Duodenal mucosa (tissue), 2 donors: ENCODE results near the gene NEK1.
"Not testable (repeated sequence)": the region's sequence is repeated elsewhere in the genome, so short reads cannot be mapped to it uniquely, and the experiment has no call there.

Source experiments
- H3K27ac ChIP-seq: one replicate; pipeline ENCODE4 v1.7.0; 2013; ENCODE audit warnings: low read depth, low read length
- H3K27me3 ChIP-seq, 2 donors: one replicate each; pipeline ENCODE4 v1.7.0; 2013; ENCODE audit warnings: low read length in 2 of 2, control low read depth in 1 of 2; ENCODE audit not compliant: insufficient read depth in 2 of 2, control insufficient read depth in 1 of 2
- H3K36me3 ChIP-seq, 2 donors: one replicate each; pipeline ENCODE4 v1.7.0; 2013; ENCODE audit warnings: low read length in 2 of 2, control low read depth in 1 of 2; ENCODE audit not compliant: insufficient read depth in 2 of 2, control insufficient read depth in 1 of 2
- H3K4me1 ChIP-seq, 2 donors: one replicate each; pipeline ENCODE4 v1.7.0; 2013; ENCODE audit warnings: low read length in 2 of 2, control low read depth in 1 of 2; ENCODE audit not compliant: insufficient read depth in 2 of 2, control insufficient read depth in 1 of 2
- H3K4me3 ChIP-seq, 2 donors: one replicate each; pipeline ENCODE4 v1.7.0; 2013; ENCODE audit warnings: low read length in 2 of 2, low read depth in 1 of 2
- H3K9ac ChIP-seq, 2 donors: one replicate each; pipeline ENCODE4 v1.7.0; 2013; ENCODE audit warnings: low read length in 2 of 2, low read depth in 1 of 2
- H3K9me3 ChIP-seq, 2 donors: one replicate each; pipeline ENCODE4 v1.7.0; 2013; ENCODE audit warnings: low read length in 2 of 2, control low read depth in 1 of 2; ENCODE audit not compliant: control insufficient read depth in 1 of 2

NEK1 gene

DNA sequence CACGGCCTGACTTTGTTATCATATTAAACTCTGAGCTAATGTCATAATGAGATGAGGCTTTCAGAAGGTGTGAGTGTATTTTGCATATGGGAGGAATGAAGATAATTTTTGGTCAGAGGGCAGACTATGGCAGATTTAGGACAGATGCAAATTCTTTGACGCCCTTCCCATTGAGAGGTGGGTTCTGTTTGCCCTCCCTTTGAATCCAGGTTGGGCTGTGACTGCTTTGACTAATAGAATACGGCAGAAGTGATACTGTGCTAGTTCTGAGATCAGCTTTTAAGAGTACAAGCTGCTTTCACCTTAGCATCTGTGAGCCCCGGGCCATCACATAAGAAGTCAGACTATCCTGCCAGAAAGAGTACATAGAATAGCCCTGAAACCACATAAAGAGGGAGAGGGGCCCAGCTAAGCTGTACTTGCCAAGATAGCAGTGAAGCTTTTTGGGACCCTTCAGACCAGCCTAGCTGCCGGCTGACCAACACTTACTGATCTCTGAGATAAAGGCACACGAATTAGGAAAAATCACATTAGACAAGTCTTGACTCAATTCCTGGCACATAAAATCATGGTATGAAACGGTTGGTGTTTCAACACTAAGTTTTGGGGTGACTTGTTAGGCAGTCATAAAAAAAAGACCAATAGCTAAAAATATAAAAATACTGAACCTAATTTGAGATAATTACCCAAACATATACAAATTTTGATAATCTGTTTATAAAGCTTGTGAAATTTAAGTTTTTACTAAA is 174.9 kb downstream of the NEK1 start:
- H3K27ac ChIP-seq = no peak overlapping the region
- peaks cover 10 to 24% of the 10 kb centered on the region in 2 donors for H3K4me1 ChIP-seq
- no peak overlapping the region for H3K4me3 ChIP-seq
- no peaks in the 10 kb centered on the region for H3K9me3 ChIP-seq
- no peaks in the 10 kb centered on the region for H3K36me3 ChIP-seq
- H3K9ac ChIP-seq = no peak overlapping the region
- no peaks in the 10 kb centered on the region for H3K27me3 ChIP-seq

DNA sequence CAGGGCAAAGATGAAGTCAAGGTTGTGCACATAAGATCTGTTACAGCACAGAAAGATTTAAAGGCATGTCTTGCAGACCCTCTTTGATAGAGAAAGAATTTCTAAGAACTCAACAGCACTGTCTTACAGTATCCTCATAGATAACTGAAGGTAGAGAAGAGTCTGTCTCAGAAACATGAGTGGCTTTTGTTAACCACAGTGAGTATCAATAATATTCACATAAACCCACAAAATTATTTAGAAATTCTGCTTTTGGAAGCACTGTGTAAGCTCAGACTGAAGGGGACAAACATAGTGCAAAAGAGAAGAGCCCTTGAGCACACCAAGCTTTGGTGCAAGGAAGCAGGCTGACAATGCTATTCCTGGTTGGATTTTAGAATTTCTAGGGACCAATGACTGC is 175.6 kb downstream of the NEK1 start:
- H3K36me3 ChIP-seq = no peaks in the 10 kb centered on the region

DNA sequence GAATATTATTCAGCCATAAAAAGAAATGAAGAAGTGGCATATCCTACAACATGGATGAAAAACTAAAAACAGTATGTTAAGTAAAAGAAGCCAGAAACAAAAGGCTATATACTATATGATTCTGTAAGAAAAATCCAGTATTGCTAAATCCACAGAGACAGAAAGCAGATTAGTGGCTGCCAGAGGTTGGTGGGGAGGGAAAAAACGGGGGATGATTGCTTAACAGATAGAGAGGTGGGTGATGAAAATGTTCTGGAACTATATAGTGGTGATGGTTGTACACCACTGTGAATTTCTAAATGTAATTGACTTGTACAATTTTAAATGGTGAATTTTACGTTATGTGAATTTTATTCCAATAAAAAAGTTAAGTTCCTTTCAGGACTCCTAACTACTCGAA is 184.0 kb downstream of the NEK1 start:
- Histone ChIP-seq H3K9ac (no peak overlapping the region), H3K27ac (no peak overlapping the region), H3K9me3 (no peaks in the 10 kb centered on the region), H3K27me3 (no peaks in the 10 kb centered on the region), H3K4me3 (no peak overlapping the region), H3K4me1 (no peaks in the 10 kb centered on the region), H3K36me3 (no peaks in the 10 kb centered on the region)

More for the DNA sequence above, 175.6 kb downstream of the NEK1 start:
- Histone ChIP-seq H3K9ac (no peak overlapping the region), H3K27ac (no peak overlapping the region), H3K4me1 (peaks cover 10 to 24% of the 10 kb centered on the region in 2 donors), H3K9me3 (no peaks in the 10 kb centered on the region), H3K27me3 (no peaks in the 10 kb centered on the region), H3K4me3 (no peak overlapping the region)

DNA sequence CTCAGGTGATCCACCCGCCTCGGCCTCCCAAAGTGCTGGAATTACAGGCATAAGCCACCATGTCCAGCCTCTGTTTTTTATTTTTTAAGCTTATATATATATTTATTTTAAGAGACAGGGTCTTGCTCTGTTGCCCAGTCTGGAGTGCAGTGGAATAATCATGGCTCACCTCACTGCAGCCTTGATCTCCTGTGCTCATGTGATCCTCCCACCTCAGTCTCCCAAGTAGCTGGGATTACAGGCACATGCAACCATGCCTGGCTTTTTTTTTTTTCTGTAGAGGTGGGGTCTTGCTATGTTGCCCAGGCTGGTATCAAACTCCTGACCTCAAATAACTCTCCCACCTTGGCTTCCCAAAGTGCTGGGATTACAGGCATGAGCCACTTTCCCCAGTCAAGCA is 184.7 kb downstream of the NEK1 start:
- H3K9ac ChIP-seq, H3K27me3 ChIP-seq: not testable (repeated sequence)

DNA sequence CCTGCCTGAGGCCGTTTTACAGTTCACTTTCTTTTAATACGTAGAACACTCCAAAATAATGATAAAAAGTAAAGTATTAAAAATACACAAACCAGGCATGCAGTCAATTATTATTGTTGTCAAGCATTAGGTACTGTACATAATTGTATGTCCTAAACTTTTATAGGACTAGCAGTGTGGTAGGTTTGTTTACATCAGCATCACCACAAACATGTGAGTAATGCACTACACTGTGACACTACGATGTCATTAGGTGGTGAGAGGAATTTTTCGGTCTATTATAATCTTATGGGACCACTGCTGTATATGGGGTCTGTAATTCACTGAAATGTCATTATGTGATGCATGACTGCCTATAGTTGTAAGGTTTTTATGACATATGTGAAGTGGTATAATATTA is 192.1 kb downstream of the NEK1 start:
- no peaks in the 10 kb centered on the region for H3K9me3 ChIP-seq
- H3K27ac ChIP-seq = no peak overlapping the region
- H3K36me3 ChIP-seq = no peaks in the 10 kb centered on the region
- H3K27me3 ChIP-seq = no peaks in the 10 kb centered on the region
- no peak overlapping the region for H3K4me3 ChIP-seq
- no peak overlapping the region for H3K9ac ChIP-seq
- H3K4me1 ChIP-seq = peaks cover 0 to 4% of the 10 kb centered on the region in 2 donors

More for the DNA sequence above, 184.7 kb downstream of the NEK1 start:
- not testable (repeated sequence) for H3K4me1 ChIP-seq, H3K36me3 ChIP-seq, H3K4me3 ChIP-seq, H3K9me3 ChIP-seq, H3K27ac ChIP-seq

DNA sequence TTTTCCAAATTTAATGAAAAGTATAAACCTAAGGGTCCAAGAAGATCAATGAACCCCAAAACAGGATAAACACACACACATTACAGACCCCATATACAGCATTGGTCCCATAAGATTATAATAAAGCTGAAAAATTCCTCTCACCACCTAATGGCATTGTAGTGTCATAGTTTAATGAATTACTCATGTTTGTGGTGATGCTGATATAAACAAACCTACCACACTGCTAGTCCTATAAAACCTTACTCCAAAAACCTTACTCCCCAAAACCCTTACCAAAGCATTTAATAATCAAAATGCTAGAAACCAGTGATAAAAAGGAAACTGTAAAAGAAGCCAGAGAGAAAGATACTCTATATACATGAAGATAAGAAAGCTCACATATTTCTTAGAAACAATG is 193.5 kb downstream of the NEK1 start:
- no peak overlapping the region for H3K27ac ChIP-seq
- no peaks in the 10 kb centered on the region for H3K36me3 ChIP-seq
- H3K9me3 ChIP-seq = no peaks in the 10 kb centered on the region
- H3K4me1 ChIP-seq = peaks cover 0 to 4% of the 10 kb centered on the region in 2 donors
- H3K9ac ChIP-seq = no peak overlapping the region
- no peaks in the 10 kb centered on the region for H3K27me3 ChIP-seq
- no peak overlapping the region for H3K4me3 ChIP-seq

DNA sequence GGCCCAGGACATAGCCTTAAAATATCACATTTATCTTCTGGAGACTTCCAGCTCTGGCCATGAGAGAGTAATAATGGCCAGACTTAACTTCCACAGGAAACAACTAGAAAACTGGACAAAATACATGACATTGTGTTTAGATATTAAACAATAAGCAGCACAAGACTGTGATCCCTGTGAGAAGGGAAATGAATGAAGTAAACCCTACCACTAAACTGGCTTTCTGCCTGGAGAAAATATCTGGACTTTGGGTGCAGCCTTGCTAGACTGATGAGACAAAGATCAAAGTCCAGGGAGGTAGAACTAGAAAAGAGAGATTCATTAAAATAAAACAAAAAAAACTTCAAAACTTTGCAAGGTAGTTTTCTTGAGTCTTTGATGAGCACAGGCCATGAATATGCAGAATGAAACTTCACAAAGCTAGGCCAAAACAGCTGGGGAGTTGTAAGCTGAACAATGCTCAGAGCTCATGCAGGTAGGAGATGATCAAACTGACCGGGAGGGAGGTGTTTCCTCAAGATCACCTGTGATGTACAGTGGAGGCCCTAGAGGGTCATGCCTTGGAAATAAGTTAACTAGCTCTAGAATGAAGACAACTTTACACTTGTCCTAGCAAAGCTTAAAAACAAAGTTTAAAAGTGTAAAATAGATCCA is 194.6 kb downstream of the NEK1 start:
- H3K36me3 ChIP-seq = no peaks in the 10 kb centered on the region
- H3K4me1 ChIP-seq = peaks cover 0 to 4% of the 10 kb centered on the region in 2 donors
- no peaks in the 10 kb centered on the region for H3K27me3 ChIP-seq
- no peak overlapping the region for H3K27ac ChIP-seq
- no peak overlapping the region for H3K9ac ChIP-seq
- H3K9me3 ChIP-seq = no peaks in the 10 kb centered on the region
- H3K4me3 ChIP-seq = no peak overlapping the region

DNA sequence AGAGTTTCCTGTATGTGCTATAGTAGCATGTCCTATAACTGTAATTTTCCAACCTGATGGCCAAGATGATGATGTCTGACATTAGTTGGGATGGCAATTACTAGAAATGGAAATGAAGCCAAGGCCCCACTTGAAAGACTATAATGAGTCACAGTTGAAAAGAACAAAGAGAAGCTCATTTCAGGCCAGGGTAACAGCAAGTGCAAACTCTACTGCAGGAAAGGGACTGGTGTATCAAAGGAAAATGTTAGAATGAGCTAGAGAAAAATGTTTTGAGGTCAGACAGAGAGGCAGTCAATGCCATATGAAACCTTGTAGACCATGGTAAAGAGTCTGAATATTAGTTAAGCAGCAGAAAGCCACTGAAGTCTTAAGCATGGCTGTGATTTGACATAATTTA is 195.4 kb downstream of the NEK1 start:
- H3K9me3 ChIP-seq = no peaks in the 10 kb centered on the region
- no peaks in the 10 kb centered on the region for H3K27me3 ChIP-seq
- no peaks in the 10 kb centered on the region for H3K36me3 ChIP-seq
- H3K4me3 ChIP-seq = no peak overlapping the region
- peaks cover 0 to 10% of the 10 kb centered on the region in 2 donors for H3K4me1 ChIP-seq
- no peak overlapping the region for H3K27ac ChIP-seq
- H3K9ac ChIP-seq = no peak overlapping the region

DNA sequence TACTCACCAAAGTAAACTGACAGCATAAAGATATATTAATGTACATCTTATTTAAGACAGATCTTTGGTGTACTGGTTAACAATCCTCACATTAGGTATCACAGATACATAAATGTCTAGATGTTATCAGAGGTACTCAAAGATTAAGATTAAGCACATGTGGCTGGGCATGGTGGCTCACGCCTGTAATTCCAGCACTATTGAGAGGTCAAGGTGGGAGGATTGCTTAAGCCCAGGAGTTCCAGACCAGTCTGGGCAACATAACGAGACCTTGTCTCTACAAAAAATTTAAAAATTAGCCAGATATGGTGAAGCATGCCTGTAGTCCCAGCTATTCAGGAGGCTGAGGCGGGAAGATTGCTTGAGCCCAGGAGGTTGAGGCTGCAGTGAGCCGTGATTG is 195.9 kb downstream of the NEK1 start:
- Histone ChIP-seq H3K9me3 (no peaks in the 10 kb centered on the region), H3K9ac (no peak overlapping the region), H3K27ac (no peak overlapping the region)

DNA sequence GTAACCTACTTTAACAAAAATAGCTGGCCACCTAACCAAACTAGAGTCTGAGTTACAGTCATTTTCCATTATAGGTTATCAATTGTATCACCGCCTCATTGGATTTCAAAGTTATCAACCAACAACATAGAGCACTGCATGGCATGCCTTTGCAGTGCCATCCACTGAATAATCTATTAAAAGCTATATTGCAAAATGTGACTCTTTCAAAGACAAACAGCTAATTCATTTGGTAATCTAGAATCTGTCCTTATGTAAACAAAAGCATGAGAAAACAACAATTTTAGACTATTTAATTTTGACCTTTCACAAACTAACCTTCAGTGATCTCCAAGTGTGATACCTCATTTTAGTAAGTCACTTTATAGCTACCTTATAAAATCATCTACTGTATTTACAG is 197.5 kb downstream of the NEK1 start:
- Histone ChIP-seq H3K36me3 (no peaks in the 10 kb centered on the region), H3K9ac (no peak overlapping the region), H3K9me3 (no peaks in the 10 kb centered on the region), H3K27ac (no peak overlapping the region), H3K4me3 (no peak overlapping the region), H3K27me3 (no peaks in the 10 kb centered on the region), H3K4me1 (peaks cover 0 to 13% of the 10 kb centered on the region in 2 donors)

More for the DNA sequence above, 195.9 kb downstream of the NEK1 start:
- Histone ChIP-seq H3K4me3 (no peak overlapping the region), H3K36me3 (no peaks in the 10 kb centered on the region), H3K27me3 (no peaks in the 10 kb centered on the region), H3K4me1 (peaks cover 0 to 13% of the 10 kb centered on the region in 2 donors)
